ENCODE measurements around the gene LRRC75A.

Gene LRRC75A

DNA sequence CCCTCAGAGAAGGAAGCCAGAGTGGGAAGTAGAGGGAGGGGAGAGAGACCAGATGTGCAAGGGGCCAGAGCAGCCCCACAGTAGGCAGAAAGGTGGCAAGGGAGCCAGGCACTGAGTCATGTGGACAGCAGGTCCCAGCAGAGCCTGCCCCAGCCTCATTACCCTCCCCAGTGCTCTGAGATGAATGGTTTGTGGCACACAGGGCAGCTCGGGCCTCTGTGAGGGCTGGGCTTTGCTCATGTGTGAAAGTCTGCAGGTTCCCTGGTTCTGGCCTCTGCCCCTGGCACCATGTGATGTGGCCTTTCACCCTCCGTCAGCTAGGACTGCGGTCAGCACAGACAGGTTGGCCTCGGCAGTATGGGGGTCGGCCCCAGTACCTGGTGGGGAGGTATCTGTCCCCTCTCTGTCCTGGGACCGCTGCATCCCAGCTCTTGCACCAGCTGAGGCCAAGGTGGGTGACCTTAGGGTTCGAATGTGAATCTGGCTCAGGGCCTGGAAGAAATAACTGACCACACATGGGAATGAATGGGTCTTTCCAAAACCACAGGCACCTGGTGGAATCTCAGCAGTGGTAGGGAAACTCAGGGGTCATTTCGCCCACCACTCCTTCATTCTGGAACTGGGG is 8.9 kb downstream of the LRRC75A start:
- Histone ChIP-seq H4K20me1 (ENCODE audit: insufficient read depth, low read length) (no peaks in the 10 kb centered on the region), H3K9me2 (ENCODE audit: low read depth, low read length) (no peaks in the 10 kb centered on the region), H3K9me3 (ENCODE audit: low read length) (no peaks in the 10 kb centered on the region), H3K4me1 (ENCODE audit: insufficient read depth, low read length, severe bottlenecking) (no peaks in the 10 kb centered on the region), H3K9ac (ENCODE audit: low read length) (no peak overlapping the region), H3F3A (ENCODE audit: insufficient read depth, low read length) (no peaks in the 10 kb centered on the region), H3K4me2 (ENCODE audit: low read length) (no peak overlapping the region), H3K27me3 (ENCODE audit: insufficient read depth, low read length) (peaks cover 12% of the 10 kb centered on the region; the same call in 1 of the 2 replicates), H3K27ac (ENCODE audit: low read depth, low read length, poor library complexity, severe bottlenecking) (no peak overlapping the region), H3K4me3 (ENCODE audit: low read depth, low read length, poor library complexity, severe bottlenecking) (no peak overlapping the region), H3K36me3 (ENCODE audit: insufficient read depth, low read length) (no peaks in the 10 kb centered on the region), H3K79me2 (ENCODE audit: insufficient read depth, low read length) (no peaks in the 10 kb centered on the region), H2AFZ (ENCODE audit: low read length) (no peak overlapping the region)
- TF ChIP-seq EZH2 (IDR thresholded peaks at IDR 0.05; ENCODE audit: borderline replicate concordance, low read length): no peak
- TF ChIP-seq, protein P1, sequence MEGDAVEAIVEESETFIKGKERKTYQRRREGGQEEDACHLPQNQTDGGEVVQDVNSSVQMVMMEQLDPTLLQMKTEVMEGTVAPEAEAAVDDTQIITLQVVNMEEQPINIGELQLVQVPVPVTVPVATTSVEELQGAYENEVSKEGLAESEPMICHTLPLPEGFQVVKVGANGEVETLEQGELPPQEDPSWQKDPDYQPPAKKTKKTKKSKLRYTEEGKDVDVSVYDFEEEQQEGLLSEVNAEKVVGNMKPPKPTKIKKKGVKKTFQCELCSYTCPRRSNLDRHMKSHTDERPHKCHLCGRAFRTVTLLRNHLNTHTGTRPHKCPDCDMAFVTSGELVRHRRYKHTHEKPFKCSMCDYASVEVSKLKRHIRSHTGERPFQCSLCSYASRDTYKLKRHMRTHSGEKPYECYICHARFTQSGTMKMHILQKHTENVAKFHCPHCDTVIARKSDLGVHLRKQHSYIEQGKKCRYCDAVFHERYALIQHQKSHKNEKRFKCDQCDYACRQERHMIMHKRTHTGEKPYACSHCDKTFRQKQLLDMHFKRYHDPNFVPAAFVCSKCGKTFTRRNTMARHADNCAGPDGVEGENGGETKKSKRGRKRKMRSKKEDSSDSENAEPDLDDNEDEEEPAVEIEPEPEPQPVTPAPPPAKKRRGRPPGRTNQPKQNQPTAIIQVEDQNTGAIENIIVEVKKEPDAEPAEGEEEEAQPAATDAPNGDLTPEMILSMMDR (IDR thresholded peaks at IDR 0.05; ENCODE audit: low read length): no peak

GRCh38 chr17:16482253-16482652 is 9.7 kb downstream of the LRRC75A start:
- Histone ChIP-seq H3K9ac (ENCODE audit: low read length) (no peak overlapping the region), H3K9me2 (ENCODE audit: low read depth, low read length) (no peaks in the 10 kb centered on the region), H3K27me3 (ENCODE audit: insufficient read depth, low read length) (peaks cover 8% of the 10 kb centered on the region; the same call in 1 of the 2 replicates), H2AFZ (ENCODE audit: low read length) (no peak overlapping the region), H3K27ac (ENCODE audit: low read depth, low read length, poor library complexity, severe bottlenecking) (no peak overlapping the region), H3F3A (ENCODE audit: insufficient read depth, low read length) (no peaks in the 10 kb centered on the region), H3K9me3 (ENCODE audit: low read length) (no peaks in the 10 kb centered on the region), H3K4me3 (ENCODE audit: low read depth, low read length, poor library complexity, severe bottlenecking) (no peak overlapping the region), H3K4me1 (ENCODE audit: insufficient read depth, low read length, severe bottlenecking) (no peaks in the 10 kb centered on the region), H3K79me2 (ENCODE audit: insufficient read depth, low read length) (no peaks in the 10 kb centered on the region), H3K4me2 (ENCODE audit: low read length) (no peak overlapping the region), H4K20me1 (ENCODE audit: insufficient read depth, low read length) (no peaks in the 10 kb centered on the region), H3K36me3 (ENCODE audit: insufficient read depth, low read length) (no peaks in the 10 kb centered on the region)
- TF ChIP-seq EZH2 (IDR thresholded peaks at IDR 0.05; ENCODE audit: borderline replicate concordance, low read length): no peak
- TF ChIP-seq, protein P1 (IDR thresholded peaks at IDR 0.05; ENCODE audit: low read length): no peak

GRCh38 chr17:16480995-16481394 is 11.0 kb downstream of the LRRC75A start:
- Histone ChIP-seq H3K36me3 (ENCODE audit: insufficient read depth, low read length) (no peaks in the 10 kb centered on the region), H4K20me1 (ENCODE audit: insufficient read depth, low read length) (no peaks in the 10 kb centered on the region), H3K9me3 (ENCODE audit: low read length) (no peaks in the 10 kb centered on the region), H3K79me2 (ENCODE audit: insufficient read depth, low read length) (no peaks in the 10 kb centered on the region), H3K27ac (ENCODE audit: low read depth, low read length, poor library complexity, severe bottlenecking) (no peak overlapping the region), H3K9ac (ENCODE audit: low read length) (no peak overlapping the region), H2AFZ (ENCODE audit: low read length) (no peak overlapping the region), H3K27me3 (ENCODE audit: insufficient read depth, low read length) (peaks cover 8% of the 10 kb centered on the region; the same call in 1 of the 2 replicates), H3K9me2 (ENCODE audit: low read depth, low read length) (no peaks in the 10 kb centered on the region), H3K4me1 (ENCODE audit: insufficient read depth, low read length, severe bottlenecking) (no peaks in the 10 kb centered on the region), H3K4me3 (ENCODE audit: low read depth, low read length, poor library complexity, severe bottlenecking) (no peak overlapping the region), H3F3A (ENCODE audit: insufficient read depth, low read length) (no peaks in the 10 kb centered on the region), H3K4me2 (ENCODE audit: low read length) (no peak overlapping the region)
- TF ChIP-seq EZH2 (IDR thresholded peaks at IDR 0.05; ENCODE audit: borderline replicate concordance, low read length): no peak
- TF ChIP-seq, protein P1 (IDR thresholded peaks at IDR 0.05; ENCODE audit: low read length): no peak
